ENCODE data around the gene INPP4B.

The INPP4B gene

GRCh38 chr4:142373610-142374009 is 472.5 kb downstream of the INPP4B start:
- DNase-seq (ENCODE audit: low spot score), result no peak

GRCh38 chr4:142372530-142373260 is 473.4 kb downstream of the INPP4B start:
- DNase-seq (ENCODE audit: low spot score), result no peak

GRCh38 chr4:142369141-142369540 is 477.0 kb downstream of the INPP4B start:
- DNase-seq (ENCODE audit: low spot score), result no peak

- no peak for DNase-seq (ENCODE audit: low spot score)
These were observed 478.5 kb downstream of the INPP4B start for GRCh38 chr4:142367418-142368180.

- DNase-seq (ENCODE audit: low spot score), result no peak
These were observed 479.3 kb downstream of the INPP4B start for GRCh38 chr4:142366769-142367181.

GRCh38 chr4:142365391-142365790 is 480.7 kb downstream of the INPP4B start:
- no peak for DNase-seq (ENCODE audit: low spot score)

GRCh38 chr4:142363686-142364085 is 482.4 kb downstream of the INPP4B start:
- no peak for DNase-seq (ENCODE audit: low spot score)

GRCh38 chr4:142361981-142362380 is 484.1 kb downstream of the INPP4B start:
- no peak for DNase-seq (ENCODE audit: low spot score)

GRCh38 chr4:142360657-142361056 is 485.4 kb downstream of the INPP4B start:
- no peak for DNase-seq (ENCODE audit: low spot score)

- DNase-seq (ENCODE audit: low spot score), result no peak
These were observed 487.4 kb downstream of the INPP4B start for GRCh38 chr4:142358656-142359055.

- DNase-seq (ENCODE audit: low spot score), result no peak
These were observed 489.3 kb downstream of the INPP4B start for GRCh38 chr4:142356801-142357200.

- DNase-seq (ENCODE audit: low spot score), result no peak
These were observed 489.9 kb downstream of the INPP4B start for GRCh38 chr4:142356118-142356759.

GRCh38 chr4:142355421-142355930 is 490.6 kb downstream of the INPP4B start:
- DNase-seq (ENCODE audit: low spot score), result no peak

- no peak for DNase-seq (ENCODE audit: low spot score)
These were observed 491.2 kb downstream of the INPP4B start for GRCh38 chr4:142354794-142355420.

GRCh38 chr4:142354041-142354440 is 492.1 kb downstream of the INPP4B start:
- no peak for DNase-seq (ENCODE audit: low spot score)

- DNase-seq (ENCODE audit: low spot score), result no peak
These were observed 492.9 kb downstream of the INPP4B start for GRCh38 chr4:142353149-142353738.

- DNase-seq (ENCODE audit: low spot score), result no peak
These were observed 493.4 kb downstream of the INPP4B start for GRCh38 chr4:142352712-142353111.

GRCh38 chr4:142351958-142352357 is 494.1 kb downstream of the INPP4B start:
- no peak for DNase-seq (ENCODE audit: low spot score)

- no peak for DNase-seq (ENCODE audit: low spot score)
These were observed 495.2 kb downstream of the INPP4B start for GRCh38 chr4:142350871-142351270.

- no peak for DNase-seq (ENCODE audit: low spot score)
These were observed 497.5 kb downstream of the INPP4B start for GRCh38 chr4:142348613-142349021.

- no peak for DNase-seq (ENCODE audit: low spot score)
These were observed 498.9 kb downstream of the INPP4B start for GRCh38 chr4:142347241-142347640.

GRCh38 chr4:142345924-142346323 is 500.2 kb downstream of the INPP4B start:
- no peak for DNase-seq (ENCODE audit: low spot score)
